HEK293 (cell line): ENCODE data around the gene ONECUT2.

Experiments used
- INSM2 ChIP-seq: fragments of 450-650 bp; formaldehyde crosslinking; IDR thresholded peaks from 2 replicates; pipeline ENCODE4 v1.5.1; 2016; ENCODE audit warnings: missing biosample characterization, missing genetic modification characterization
- REPIN1 ChIP-seq: fragments of 450-650 bp; formaldehyde crosslinking; IDR thresholded peaks from 2 replicates; pipeline ENCODE4 v1.5.1; 2017; ENCODE audit warnings: missing biosample characterization, missing genetic modification characterization, low read depth
- ZBTB48 ChIP-seq: fragments of 450-650 bp; formaldehyde crosslinking; IDR thresholded peaks from 2 replicates; pipeline ENCODE4 v1.5.1; 2016; ENCODE audit warnings: missing biosample characterization, missing genetic modification characterization
- ZEB2 ChIP-seq: fragments of 450-650 bp; formaldehyde crosslinking; IDR thresholded peaks from 2 replicates; pipeline ENCODE4 v1.5.1; 2016; ENCODE audit warnings: missing biosample characterization, missing genetic modification characterization
- ZNF174 ChIP-seq: fragments of 450-650 bp; formaldehyde crosslinking; IDR thresholded peaks from 2 replicates; pipeline ENCODE4 v1.5.0; 2017; ENCODE audit warnings: missing biosample characterization, mild to moderate bottlenecking, missing genetic modification characterization
- ZNF214 ChIP-seq: fragments of 450-650 bp; formaldehyde crosslinking; IDR thresholded peaks from 2 replicates; pipeline ENCODE4 v1.5.1; 2017; ENCODE audit warnings: missing biosample characterization, mild to moderate bottlenecking, missing genetic modification characterization, borderline replicate concordance
- ZNF274 ChIP-seq, 2 experiments: fragments of 200-500 bp in 1 of 2; fragments of 450-650 bp in 1 of 2; sonication (Bioruptor generic) in 1 of 2; formaldehyde crosslinking in 1 of 2; IDR thresholded peaks; 2 replicates each; pipeline versions ENCODE4 v1.5.1 to v1.6.1; 2014 to 2016; ENCODE audit warnings: borderline replicate concordance in 1 of 2, inconsistent platforms in 1 of 2, low read length in 1 of 2, missing biosample characterization in 1 of 2, missing genetic modification characterization in 1 of 2
- ZNF37A ChIP-seq: fragments of 450-650 bp; IDR thresholded peaks from 2 replicates; pipeline ENCODE4 v1.5.1; 2018; ENCODE audit warnings: missing biosample characterization, missing genetic modification characterization
- ZNF391 ChIP-seq: fragments of 450-650 bp; formaldehyde crosslinking; IDR thresholded peaks from 2 replicates; pipeline ENCODE4 v1.5.1; 2016; ENCODE audit warnings: low read depth, missing biosample characterization, missing genetic modification characterization, borderline replicate concordance
- ZNF416 ChIP-seq: fragments of 450-650 bp; formaldehyde crosslinking; IDR thresholded peaks from 2 replicates; pipeline ENCODE4 v1.5.1; 2016; ENCODE audit warnings: missing biosample characterization, missing genetic modification characterization
- ZNF514 ChIP-seq: fragments of 450-650 bp; formaldehyde crosslinking; IDR thresholded peaks from 2 replicates; pipeline ENCODE4 v1.5.1; 2016; ENCODE audit warnings: missing biosample characterization, missing genetic modification characterization
- ZNF518A ChIP-seq: fragments of 450-650 bp; formaldehyde crosslinking; conservative IDR thresholded peaks from 2 replicates; pipeline ENCODE4 v1.5.1; 2016; ENCODE audit warnings: low read depth, missing biosample characterization, missing genetic modification characterization
- ZNF544 ChIP-seq: fragments of 450-650 bp; formaldehyde crosslinking; IDR thresholded peaks from 2 replicates; pipeline ENCODE4 v1.5.0; 2017; ENCODE audit warnings: missing biosample characterization, missing genetic modification characterization
- ZNF621 ChIP-seq: fragments of 450-650 bp; formaldehyde crosslinking; IDR thresholded peaks from 2 replicates; pipeline ENCODE4 v1.5.1; 2017; ENCODE audit warnings: missing biosample characterization, missing genetic modification characterization
- ZNF660 ChIP-seq: fragments of 450-650 bp; IDR thresholded peaks from 2 replicates; pipeline ENCODE4 v1.5.1; 2018; ENCODE audit warnings: missing biosample characterization, mild to moderate bottlenecking, missing genetic modification characterization
- ZNF76 ChIP-seq: fragments of 450-650 bp; formaldehyde crosslinking; IDR thresholded peaks from 2 replicates; pipeline ENCODE4; 2016; ENCODE audit warnings: low read depth, missing biosample characterization, missing genetic modification characterization, borderline replicate concordance
- ZNF830 ChIP-seq: fragments of 450-650 bp; IDR thresholded peaks from 2 replicates; pipeline ENCODE4 v1.5.0; 2018; ENCODE audit warnings: missing biosample characterization, missing genetic modification characterization, low read depth, mild to moderate bottlenecking, moderate library complexity
- TF ChIP-seq, protein P1 (sequence below): fragments of 450-650 bp; formaldehyde crosslinking; IDR thresholded peaks from 2 replicates; pipeline ENCODE4 v1.5.1; 2016; ENCODE audit warnings: missing biosample characterization, missing genetic modification characterization, borderline replicate concordance
- TF ChIP-seq, protein P2 (sequence below): fragments of 450-650 bp; formaldehyde crosslinking; IDR thresholded peaks from 2 replicates; pipeline ENCODE4 v1.5.1; 2017; ENCODE audit warnings: missing biosample characterization, mild to moderate bottlenecking, missing genetic modification characterization, moderate library complexity
- TF ChIP-seq, protein P3 (sequence below): fragments of 450-650 bp; formaldehyde crosslinking; IDR thresholded peaks from 2 replicates; pipeline ENCODE4 v1.5.1; 2016; ENCODE audit warnings: missing biosample characterization, missing genetic modification characterization
- TF ChIP-seq, protein P4 (sequence below): fragments of 450-650 bp; formaldehyde crosslinking; IDR thresholded peaks from 2 replicates; pipeline ENCODE4 v1.5.1; 2016; ENCODE audit warnings: missing biosample characterization, missing genetic modification characterization

The ONECUT2 gene

DNA sequence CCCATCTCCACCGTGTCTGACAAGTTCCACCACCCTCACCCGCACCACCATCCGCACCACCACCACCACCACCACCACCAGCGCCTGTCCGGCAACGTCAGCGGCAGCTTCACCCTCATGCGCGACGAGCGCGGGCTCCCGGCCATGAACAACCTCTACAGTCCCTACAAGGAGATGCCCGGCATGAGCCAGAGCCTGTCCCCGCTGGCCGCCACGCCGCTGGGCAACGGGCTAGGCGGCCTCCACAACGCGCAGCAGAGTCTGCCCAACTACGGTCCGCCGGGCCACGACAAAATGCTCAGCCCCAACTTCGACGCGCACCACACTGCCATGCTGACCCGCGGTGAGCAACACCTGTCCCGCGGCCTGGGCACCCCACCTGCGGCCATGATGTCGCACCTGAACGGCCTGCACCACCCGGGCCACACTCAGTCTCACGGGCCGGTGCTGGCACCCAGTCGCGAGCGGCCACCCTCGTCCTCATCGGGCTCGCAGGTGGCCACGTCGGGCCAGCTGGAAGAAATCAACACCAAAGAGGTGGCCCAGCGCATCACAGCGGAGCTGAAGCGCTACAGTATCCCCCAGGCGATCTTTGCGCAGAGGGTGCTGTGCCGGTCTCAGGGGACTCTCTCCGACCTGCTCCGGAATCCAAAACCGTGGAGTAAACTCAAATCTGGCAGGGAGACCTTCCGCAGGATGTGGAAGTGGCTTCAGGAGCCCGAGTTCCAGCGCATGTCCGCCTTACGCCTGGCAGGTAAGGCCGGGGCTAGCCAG is 1.2 kb downstream of the ONECUT2 start (continued):
- no peak for TF ChIP-seq ZNF518A (tag by site-specific recombination)
- no peak for TF ChIP-seq ZNF174 (tag by site-specific recombination)
- TF ChIP-seq ZNF544 (tag by site-specific recombination) = no peak
- TF ChIP-seq ZNF214 (tag by site-specific recombination) = no peak
- no peak for TF ChIP-seq ZNF621 (tag by site-specific recombination)
- no peak for TF ChIP-seq ZNF274 (IDR thresholded peaks at IDR 0.05; ENCODE audit: low read length)
- TF ChIP-seq ZNF274 (tag by site-specific recombination; IDR thresholded peaks at IDR 0.05; ENCODE audit: borderline replicate concordance) = no peak
- TF ChIP-seq INSM2 (tag by site-specific recombination) = no peak
- TF ChIP-seq, protein P1, sequence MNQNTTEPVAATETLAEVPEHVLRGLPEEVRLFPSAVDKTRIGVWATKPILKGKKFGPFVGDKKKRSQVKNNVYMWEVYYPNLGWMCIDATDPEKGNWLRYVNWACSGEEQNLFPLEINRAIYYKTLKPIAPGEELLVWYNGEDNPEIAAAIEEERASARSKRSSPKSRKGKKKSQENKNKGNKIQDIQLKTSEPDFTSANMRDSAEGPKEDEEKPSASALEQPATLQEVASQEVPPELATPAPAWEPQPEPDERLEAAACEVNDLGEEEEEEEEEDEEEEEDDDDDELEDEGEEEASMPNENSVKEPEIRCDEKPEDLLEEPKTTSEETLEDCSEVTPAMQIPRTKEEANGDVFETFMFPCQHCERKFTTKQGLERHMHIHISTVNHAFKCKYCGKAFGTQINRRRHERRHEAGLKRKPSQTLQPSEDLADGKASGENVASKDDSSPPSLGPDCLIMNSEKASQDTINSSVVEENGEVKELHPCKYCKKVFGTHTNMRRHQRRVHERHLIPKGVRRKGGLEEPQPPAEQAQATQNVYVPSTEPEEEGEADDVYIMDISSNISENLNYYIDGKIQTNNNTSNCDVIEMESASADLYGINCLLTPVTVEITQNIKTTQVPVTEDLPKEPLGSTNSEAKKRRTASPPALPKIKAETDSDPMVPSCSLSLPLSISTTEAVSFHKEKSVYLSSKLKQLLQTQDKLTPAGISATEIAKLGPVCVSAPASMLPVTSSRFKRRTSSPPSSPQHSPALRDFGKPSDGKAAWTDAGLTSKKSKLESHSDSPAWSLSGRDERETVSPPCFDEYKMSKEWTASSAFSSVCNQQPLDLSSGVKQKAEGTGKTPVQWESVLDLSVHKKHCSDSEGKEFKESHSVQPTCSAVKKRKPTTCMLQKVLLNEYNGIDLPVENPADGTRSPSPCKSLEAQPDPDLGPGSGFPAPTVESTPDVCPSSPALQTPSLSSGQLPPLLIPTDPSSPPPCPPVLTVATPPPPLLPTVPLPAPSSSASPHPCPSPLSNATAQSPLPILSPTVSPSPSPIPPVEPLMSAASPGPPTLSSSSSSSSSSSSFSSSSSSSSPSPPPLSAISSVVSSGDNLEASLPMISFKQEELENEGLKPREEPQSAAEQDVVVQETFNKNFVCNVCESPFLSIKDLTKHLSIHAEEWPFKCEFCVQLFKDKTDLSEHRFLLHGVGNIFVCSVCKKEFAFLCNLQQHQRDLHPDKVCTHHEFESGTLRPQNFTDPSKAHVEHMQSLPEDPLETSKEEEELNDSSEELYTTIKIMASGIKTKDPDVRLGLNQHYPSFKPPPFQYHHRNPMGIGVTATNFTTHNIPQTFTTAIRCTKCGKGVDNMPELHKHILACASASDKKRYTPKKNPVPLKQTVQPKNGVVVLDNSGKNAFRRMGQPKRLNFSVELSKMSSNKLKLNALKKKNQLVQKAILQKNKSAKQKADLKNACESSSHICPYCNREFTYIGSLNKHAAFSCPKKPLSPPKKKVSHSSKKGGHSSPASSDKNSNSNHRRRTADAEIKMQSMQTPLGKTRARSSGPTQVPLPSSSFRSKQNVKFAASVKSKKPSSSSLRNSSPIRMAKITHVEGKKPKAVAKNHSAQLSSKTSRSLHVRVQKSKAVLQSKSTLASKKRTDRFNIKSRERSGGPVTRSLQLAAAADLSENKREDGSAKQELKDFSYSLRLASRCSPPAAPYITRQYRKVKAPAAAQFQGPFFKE = peak; percentile 90; the same call in 1 of the 2 replicates
- no peak for TF ChIP-seq ZNF660 (tag by site-specific recombination)
- no peak for TF ChIP-seq ZNF391 (tag by site-specific recombination)
- TF ChIP-seq ZNF416 (tag by site-specific recombination) = no peak
- no peak for TF ChIP-seq ZNF37A
- TF ChIP-seq ZNF830 (tag by site-specific recombination) = no peak
- TF ChIP-seq REPIN1 = no peak
- TF ChIP-seq ZBTB48 (tag by site-specific recombination) = no peak
- TF ChIP-seq, protein P2, sequence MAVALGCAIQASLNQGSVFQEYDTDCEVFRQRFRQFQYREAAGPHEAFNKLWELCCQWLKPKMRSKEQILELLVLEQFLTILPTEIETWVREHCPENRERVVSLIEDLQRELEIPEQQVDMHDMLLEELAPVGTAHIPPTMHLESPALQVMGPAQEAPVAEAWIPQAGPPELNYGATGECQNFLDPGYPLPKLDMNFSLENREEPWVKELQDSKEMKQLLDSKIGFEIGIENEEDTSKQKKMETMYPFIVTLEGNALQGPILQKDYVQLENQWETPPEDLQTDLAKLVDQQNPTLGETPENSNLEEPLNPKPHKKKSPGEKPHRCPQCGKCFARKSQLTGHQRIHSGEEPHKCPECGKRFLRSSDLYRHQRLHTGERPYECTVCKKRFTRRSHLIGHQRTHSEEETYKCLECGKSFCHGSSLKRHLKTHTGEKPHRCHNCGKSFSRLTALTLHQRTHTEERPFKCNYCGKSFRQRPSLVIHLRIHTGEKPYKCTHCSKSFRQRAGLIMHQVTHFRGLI = no peak
- no peak for TF ChIP-seq ZEB2 (tag by site-specific recombination)
- TF ChIP-seq ZNF514 (tag by site-specific recombination) = no peak
- TF ChIP-seq, protein P3, sequence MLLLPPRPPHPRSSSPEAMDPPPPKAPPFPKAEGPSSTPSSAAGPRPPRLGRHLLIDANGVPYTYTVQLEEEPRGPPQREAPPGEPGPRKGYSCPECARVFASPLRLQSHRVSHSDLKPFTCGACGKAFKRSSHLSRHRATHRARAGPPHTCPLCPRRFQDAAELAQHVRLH (tag by site-specific recombination) = no peak
- no peak for TF ChIP-seq ZNF76
- TF ChIP-seq, protein P4, sequence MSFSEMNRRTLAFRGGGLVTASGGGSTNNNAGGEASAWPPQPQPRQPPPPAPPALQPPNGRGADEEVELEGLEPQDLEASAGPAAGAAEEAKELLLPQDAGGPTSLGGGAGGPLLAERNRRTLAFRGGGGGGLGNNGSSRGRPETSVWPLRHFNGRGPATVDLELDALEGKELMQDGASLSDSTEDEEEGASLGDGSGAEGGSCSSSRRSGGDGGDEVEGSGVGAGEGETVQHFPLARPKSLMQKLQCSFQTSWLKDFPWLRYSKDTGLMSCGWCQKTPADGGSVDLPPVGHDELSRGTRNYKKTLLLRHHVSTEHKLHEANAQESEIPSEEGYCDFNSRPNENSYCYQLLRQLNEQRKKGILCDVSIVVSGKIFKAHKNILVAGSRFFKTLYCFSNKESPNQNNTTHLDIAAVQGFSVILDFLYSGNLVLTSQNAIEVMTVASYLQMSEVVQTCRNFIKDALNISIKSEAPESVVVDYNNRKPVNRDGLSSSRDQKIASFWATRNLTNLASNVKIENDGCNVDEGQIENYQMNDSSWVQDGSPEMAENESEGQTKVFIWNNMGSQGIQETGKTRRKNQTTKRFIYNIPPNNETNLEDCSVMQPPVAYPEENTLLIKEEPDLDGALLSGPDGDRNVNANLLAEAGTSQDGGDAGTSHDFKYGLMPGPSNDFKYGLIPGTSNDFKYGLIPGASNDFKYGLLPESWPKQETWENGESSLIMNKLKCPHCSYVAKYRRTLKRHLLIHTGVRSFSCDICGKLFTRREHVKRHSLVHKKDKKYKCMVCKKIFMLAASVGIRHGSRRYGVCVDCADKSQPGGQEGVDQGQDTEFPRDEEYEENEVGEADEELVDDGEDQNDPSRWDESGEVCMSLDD (tag by site-specific recombination) = no peak
